PC-3 (cell line): ENCODE results near the gene HCN4. TPM values are rescaled to one million over a fixed set of nuclear protein-coding genes. Genes with fewer than 3 reads are reported as not detected.

Experiments used
- ATAC-seq: fragments of 200-7000 bp; cut with Tn5 transposase; 2 replicates; pipeline ENCODE4 v1.9.1; 2020; ENCODE audit warnings: mild to moderate bottlenecking, moderate library complexity
- BruUV-seq: library from RNA; stranded (reverse); fragments of 400-500 nt; replicated peaks from 2 replicates; lab custom pipeline; 2021; lab: Mats Ljungman, UMichigan
- CTCF ChIA-PET: fragments of 300-600 bp; sonication (Branson Sonifier 250); formaldehyde crosslinking; loops from one replicate; lab custom pipeline; 2022; ENCODE audit warnings: antibody characterized with exemption; lab: Charles Lee
- POLR2A ChIA-PET: fragments of 300-600 bp; sonication (Branson Sonifier 250); formaldehyde crosslinking; loops from one replicate; lab custom pipeline; 2022; ENCODE audit warnings: antibody characterized with exemption; ENCODE audit not compliant: unreplicated experiment; lab: Charles Lee
- DNase-seq: peaks from one replicate; pipeline ENCODE4 v3.0.0-alpha.2; 2015
- H2AFZ ChIP-seq: fragments of 300-600 bp; sonication (generic); 2 replicates; pipeline ENCODE4 v1.6.0; 2016; ENCODE audit warnings: antibody characterized with exemption, low read length
- H3F3A ChIP-seq: fragments of 300-600 bp; sonication (generic); one replicate; pipeline ENCODE4 v1.6.0; 2017; ENCODE audit warnings: antibody characterized with exemption, low read length, control low read depth, mild to moderate bottlenecking; ENCODE audit not compliant: unreplicated experiment
- H3K27ac ChIP-seq: fragments of 300-600 bp; sonication (generic); 2 replicates; pipeline ENCODE4 v1.5.1; 2016; ENCODE audit warnings: mild to moderate bottlenecking, low read length
- H3K27me3 ChIP-seq: fragments of 300-600 bp; sonication (generic); 2 replicates; pipeline ENCODE4 v1.6.1; 2016; ENCODE audit warnings: low read length, mixed read lengths
- H3K36me3 ChIP-seq: fragments of 300-600 bp; sonication (generic); 2 replicates; pipeline ENCODE4 v1.6.1; 2016; ENCODE audit warnings: low read depth, mixed run types, low read length, mixed read lengths
- H3K4me1 ChIP-seq: fragments of 300-600 bp; sonication (generic); 2 replicates; pipeline ENCODE4 v1.5.1; 2016; ENCODE audit warnings: low read length; ENCODE audit not compliant: insufficient read depth
- H3K4me2 ChIP-seq: fragments of 300-600 bp; sonication (generic); 2 replicates; pipeline ENCODE4 v1.6.0; 2016; ENCODE audit warnings: low read length
- H3K4me3 ChIP-seq: fragments of 300-600 bp; sonication (generic); 2 replicates; pipeline ENCODE4 v1.5.1; 2016; ENCODE audit warnings: mild to moderate bottlenecking, low read length, mixed read lengths
- H3K79me2 ChIP-seq: fragments of 300-600 bp; sonication (generic); 2 replicates; pipeline ENCODE4 v1.6.1; 2017; ENCODE audit warnings: low read length, mixed read lengths
- H3K9ac ChIP-seq: fragments of 300-600 bp; sonication (generic); 2 replicates; pipeline ENCODE4 v1.6.0; 2016; ENCODE audit warnings: mild to moderate bottlenecking, low read length
- H3K9me2 ChIP-seq: fragments of 300-600 bp; sonication (generic); replicated peaks from 2 replicates; pipeline ENCODE4 v1.6.1; 2016; ENCODE audit warnings: mixed run types, low read length, mixed read lengths
- H3K9me3 ChIP-seq: fragments of 300-600 bp; sonication (generic); 2 replicates; pipeline ENCODE4 v1.6.1; 2016; ENCODE audit warnings: low read length, mixed read lengths
- H4K20me1 ChIP-seq: fragments of 300-600 bp; sonication (generic); 2 replicates; pipeline ENCODE4 v1.6.1; 2016; ENCODE audit warnings: low read length, mixed read lengths
- CTCF ChIP-seq: fragments of 300-600 bp; sonication (generic); conservative IDR thresholded peaks from 2 replicates; pipeline ENCODE4 v1.5.1; 2017; ENCODE audit warnings: antibody characterized with exemption, low read depth, mild to moderate bottlenecking, low read length
- EZH2 ChIP-seq: fragments of 300-600 bp; sonication (generic); IDR thresholded peaks from one replicate; pipeline ENCODE4 v1.6.1; 2017; ENCODE audit warnings: antibody characterized with exemption, mild to moderate bottlenecking, low read length; ENCODE audit not compliant: unreplicated experiment
- EZH2phosphoT487 ChIP-seq: fragments of 300-600 bp; sonication (generic); IDR thresholded peaks from 2 replicates; pipeline ENCODE4 v1.6.1; 2018; ENCODE audit warnings: mild to moderate bottlenecking, antibody characterized with exemption, low read length, borderline replicate concordance
- intact Hi-C: fragments of 100-400 bp; cut with micrococcal nuclease; formaldehyde crosslinking; loops from 2 replicates; pipeline ENCODE4 v1.9.0; 2023
- total RNA-seq: library from RNA; depleted of rRNA; stranded (reverse); fragments of >200 nt; gene quantifications from 2 replicates; pipeline ENCODE4 v1.2.3, GENCODE V29; 2014

The HCN4 gene
- total RNA-seq, 1 experiment from 2014 or later: not detected

GRCh38 chr15:73345658-73346057 is 23.1 kb downstream of the HCN4 start:
- no peak overlapping the region for H2AFZ ChIP-seq
- H3K4me3 ChIP-seq: no peak overlapping the region
- no peaks in the 10 kb centered on the region for H3K9me3 ChIP-seq
- H3F3A ChIP-seq: no peaks in the 10 kb centered on the region
- TF ChIP-seq CTCF (no peak), EZH2phosphoT487 (no peak), EZH2 (no peak)
- H3K9me2 ChIP-seq: no peaks in the 10 kb centered on the region
- H3K36me3 ChIP-seq: no peaks in the 10 kb centered on the region
- no peak overlapping the region for H3K4me2 ChIP-seq
- no peak overlapping the region for H3K9ac ChIP-seq
- H3K4me1 ChIP-seq: no peaks in the 10 kb centered on the region
- no peak overlapping the region for H3K27ac ChIP-seq
- CTCF ChIA-PET: no interaction called here
- no peaks in the 10 kb centered on the region for H3K79me2 ChIP-seq
- ATAC-seq (no peak), DNase-seq (no peak)
- BruUV-seq: no TSS peak
- intact Hi-C loops: no loop called here
- H3K27me3 ChIP-seq: peaks cover 10% of the 10 kb centered on the region; the same call in 1 of the 2 replicates
- POLR2A ChIA-PET: no interaction called here
- H4K20me1 ChIP-seq: no peaks in the 10 kb centered on the region

GRCh38 chr15:73344056-73344455 is 24.7 kb downstream of the HCN4 start:
- Histone ChIP-seq H2AFZ (no peak overlapping the region), H3K27ac (no peak overlapping the region), H3K9ac (no peak overlapping the region), H3F3A (no peaks in the 10 kb centered on the region), H3K4me2 (no peak overlapping the region), H3K9me3 (no peaks in the 10 kb centered on the region), H4K20me1 (no peaks in the 10 kb centered on the region), H3K79me2 (no peaks in the 10 kb centered on the region), H3K36me3 (no peaks in the 10 kb centered on the region), H3K27me3 (no peaks in the 10 kb centered on the region), H3K4me3 (no peak overlapping the region), H3K9me2 (no peaks in the 10 kb centered on the region), H3K4me1 (no peaks in the 10 kb centered on the region)
- BruUV-seq: no TSS peak
- DNase-seq (no peak), ATAC-seq (no peak)
- intact Hi-C loops: no loop called here
- no peak for TF ChIP-seq EZH2
- no peak for TF ChIP-seq EZH2phosphoT487
- TF ChIP-seq CTCF: no peak
- CTCF ChIA-PET: no interaction called here
- POLR2A ChIA-PET: no interaction called here

DNA sequence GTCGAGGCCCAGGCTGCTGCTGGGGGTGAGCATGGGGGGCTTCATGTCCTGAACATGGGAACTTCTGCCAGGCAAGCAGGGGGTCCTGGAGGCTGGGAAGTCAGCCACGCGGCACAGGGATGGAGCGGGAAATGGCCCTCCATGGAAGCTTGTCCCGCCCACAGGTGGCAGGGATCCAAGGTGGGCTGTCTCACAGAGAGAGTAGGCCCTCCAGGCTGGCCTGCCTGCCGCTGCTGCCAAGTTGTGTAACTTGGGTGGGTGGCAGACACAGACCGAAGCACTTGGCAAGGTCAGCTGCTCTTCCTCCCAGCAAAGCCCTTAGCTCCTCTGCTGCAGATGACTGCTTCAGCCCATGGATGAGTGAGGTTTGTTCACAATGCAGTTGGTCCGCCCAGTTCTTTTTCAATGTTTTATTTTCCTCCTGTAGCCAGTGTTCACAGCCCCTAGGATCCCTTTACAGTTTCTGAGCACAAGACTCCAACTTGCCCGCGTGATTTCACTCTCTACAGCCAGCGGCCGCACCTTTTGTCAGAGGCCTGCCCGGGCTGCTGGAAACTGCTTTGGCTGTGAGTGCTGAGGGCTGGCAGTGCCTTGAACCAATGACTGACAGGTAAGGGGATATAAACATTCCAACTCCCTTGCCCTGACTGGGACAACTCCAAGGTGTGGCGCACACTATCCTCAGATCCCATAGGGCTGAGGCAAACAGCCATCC is 26.7 kb downstream of the HCN4 start:
- no peak overlapping the region for H3K27ac ChIP-seq
- H3K9me2 ChIP-seq: no peaks in the 10 kb centered on the region
- DNase-seq (no peak), ATAC-seq (no peak)
- H3K27me3 ChIP-seq: peaks cover 10% of the 10 kb centered on the region
- no peaks in the 10 kb centered on the region for H3K36me3 ChIP-seq
- no peaks in the 10 kb centered on the region for H3K9me3 ChIP-seq
- no peaks in the 10 kb centered on the region for H3F3A ChIP-seq
- no peak overlapping the region for H3K4me2 ChIP-seq
- ChIA-PET CTCF (no interaction called here), POLR2A (no interaction called here)
- BruUV-seq: no TSS peak
- no peaks in the 10 kb centered on the region for H3K79me2 ChIP-seq
- no peaks in the 10 kb centered on the region for H4K20me1 ChIP-seq
- no peaks in the 10 kb centered on the region for H3K4me1 ChIP-seq
- TF ChIP-seq EZH2 (no peak), EZH2phosphoT487 (no peak), CTCF (no peak)
- intact Hi-C loops: no loop called here
- no peak overlapping the region for H2AFZ ChIP-seq
- no peak overlapping the region for H3K4me3 ChIP-seq
- H3K9ac ChIP-seq: no peak overlapping the region
